CD4-positive, alpha-beta T cell treated with Interleukin-15 for 1 hour (primary cell): ENCODE measurements around the gene FOXN4.

Experiments used
- DNase-seq: peaks from one replicate; pipeline ENCODE4 v3.0.0-alpha.2; 2020

Gene FOXN4

GRCh38 chr12:109255377-109255776 lies 53.7 kb downstream of the FOXN4 start:
- DNase-seq = no peak

GRCh38 chr12:109253913-109254544 lies 55.1 kb downstream of the FOXN4 start:
- DNase-seq = no peak

GRCh38 chr12:109252799-109253198 lies 56.3 kb downstream of the FOXN4 start:
- no peak for DNase-seq

- DNase-seq = no peak
Observed at GRCh38 chr12:109250523-109250922, 58.6 kb downstream of the FOXN4 start.

GRCh38 chr12:109247831-109248654 lies 61.0 kb downstream of the FOXN4 start:
- DNase-seq = no peak

- no peak for DNase-seq
Observed at GRCh38 chr12:109246221-109246620, 62.9 kb downstream of the FOXN4 start.

- no peak for DNase-seq
Observed at GRCh38 chr12:109244073-109244472, 65.0 kb downstream of the FOXN4 start.

- DNase-seq = no peak
Observed at GRCh38 chr12:109241936-109242335, 67.1 kb downstream of the FOXN4 start.

GRCh38 chr12:109240365-109240764 lies 68.7 kb downstream of the FOXN4 start:
- no peak for DNase-seq

GRCh38 chr12:109239691-109240090 lies 69.4 kb downstream of the FOXN4 start:
- no peak for DNase-seq

- DNase-seq = no peak
Observed at GRCh38 chr12:109239179-109239578, 69.9 kb downstream of the FOXN4 start.

GRCh38 chr12:109236257-109236656 lies 72.8 kb downstream of the FOXN4 start:
- DNase-seq = no peak

- DNase-seq = no peak
Observed at GRCh38 chr12:109234012-109234411, 75.1 kb downstream of the FOXN4 start.

- no peak for DNase-seq
Observed at GRCh38 chr12:109232731-109233130, 76.4 kb downstream of the FOXN4 start.

GRCh38 chr12:109230193-109230592 lies 78.9 kb downstream of the FOXN4 start:
- no peak for DNase-seq

- no peak for DNase-seq
Observed at GRCh38 chr12:109228664-109229063, 80.4 kb downstream of the FOXN4 start.
